ENCODE results near the gene DCLRE1A. TPM values are rescaled to one million over a fixed set of nuclear protein-coding genes. Genes with fewer than 3 reads are reported as not detected.
"Not testable (repeated sequence)": the region's sequence is repeated elsewhere in the genome, so short reads cannot be mapped to it uniquely, and the experiment has no call there.

DCLRE1A gene
- total RNA-seq, 3 donors from 2014 or later: 4.0 to 7.5 (median 4.3) TPM

GRCh38 chr10:113846036-113846435 lies 7.8 kb downstream of the DCLRE1A start:
- H3K4me3 ChIP-seq: no peak overlapping the region
- H3K9me3 ChIP-seq: no peaks in the 10 kb centered on the region
- TF ChIP-seq POLR2A (IDR thresholded peaks at IDR 0.05) (no peak), POLR2AphosphoS5 (IDR thresholded peaks at IDR 0.05) (no peak), CTCF (IDR thresholded peaks at IDR 0.05) (no peak)
- no peaks in the 10 kb centered on the region for H3K27me3 ChIP-seq
- H3K36me3 ChIP-seq: no peaks in the 10 kb centered on the region
- DNase-seq (ENCODE audit: low spot score in 2 of 2): no peak
- intact Hi-C loops (cut with DNase I; ENCODE audit: low total_unique reads): no loop called here
- H3K4me1 ChIP-seq: no peaks in the 10 kb centered on the region
- H3K27ac ChIP-seq: no peak overlapping the region

GRCh38 chr10:113843972-113844485 lies 9.9 kb downstream of the DCLRE1A start:
- Histone ChIP-seq H3K4me1 (no peaks in the 10 kb centered on the region), H3K27ac (no peak overlapping the region), H3K36me3 (no peaks in the 10 kb centered on the region), H3K4me3 (no peak overlapping the region), H3K9me3 (no peaks in the 10 kb centered on the region), H3K27me3 (no peaks in the 10 kb centered on the region)
- intact Hi-C loops (cut with DNase I; ENCODE audit: low total_unique reads): no loop called here
- TF ChIP-seq CTCF (IDR thresholded peaks at IDR 0.05) (no peak), POLR2AphosphoS5 (IDR thresholded peaks at IDR 0.05) (no peak), POLR2A (IDR thresholded peaks at IDR 0.05) (no peak)
- DNase-seq (ENCODE audit: low spot score in 2 of 2): no peak

GRCh38 chr10:113842171-113842570 lies 11.7 kb downstream of the DCLRE1A start:
- no peaks in the 10 kb centered on the region for H3K36me3 ChIP-seq
- no peak for TF ChIP-seq CTCF (IDR thresholded peaks at IDR 0.05)
- no peak for TF ChIP-seq POLR2AphosphoS5 (IDR thresholded peaks at IDR 0.05)
- TF ChIP-seq POLR2A (IDR thresholded peaks at IDR 0.05): no peak

GRCh38 chr10:113828567-113828966 lies 25.3 kb downstream of the DCLRE1A start:
- intact Hi-C loops (cut with DNase I; ENCODE audit: low total_unique reads); H3K27me3 ChIP-seq; H3K36me3 ChIP-seq; DNase-seq (ENCODE audit: low spot score in 2 of 2); H3K9me3 ChIP-seq; H3K27ac ChIP-seq; H3K4me1 ChIP-seq; H3K4me3 ChIP-seq: not testable (repeated sequence)

More at GRCh38 chr10:113842171-113842570, 11.7 kb downstream of the DCLRE1A start:
- no peak for DNase-seq (ENCODE audit: low spot score in 2 of 2)
- Histone ChIP-seq H3K9me3 (no peaks in the 10 kb centered on the region), H3K27me3 (no peaks in the 10 kb centered on the region), H3K4me1 (no peaks in the 10 kb centered on the region), H3K27ac (no peak overlapping the region), H3K4me3 (no peak overlapping the region)
- intact Hi-C loops (cut with DNase I; ENCODE audit: low total_unique reads): no loop called here

GRCh38 chr10:113825791-113826190 lies 28.1 kb downstream of the DCLRE1A start:
- no peaks in the 10 kb centered on the region for H3K9me3 ChIP-seq
- no peak overlapping the region for H3K4me3 ChIP-seq
- H3K27me3 ChIP-seq: no peaks in the 10 kb centered on the region
- no peaks in the 10 kb centered on the region for H3K36me3 ChIP-seq
- H3K27ac ChIP-seq: no peak overlapping the region
- H3K4me1 ChIP-seq: no peaks in the 10 kb centered on the region
- no peak for DNase-seq (ENCODE audit: low spot score in 2 of 2)
- no peak for TF ChIP-seq CTCF (IDR thresholded peaks at IDR 0.05)
- TF ChIP-seq POLR2AphosphoS5 (IDR thresholded peaks at IDR 0.05): no peak
- TF ChIP-seq POLR2A (IDR thresholded peaks at IDR 0.05): no peak
- intact Hi-C loops (cut with DNase I; ENCODE audit: low total_unique reads): no loop called here

GRCh38 chr10:113823389-113823788 lies 30.5 kb downstream of the DCLRE1A start:
- DNase-seq (ENCODE audit: low spot score in 2 of 2): no peak
- no peak overlapping the region for H3K27ac ChIP-seq
- intact Hi-C loops (cut with DNase I; ENCODE audit: low total_unique reads): no loop called here
- H3K4me1 ChIP-seq: no peaks in the 10 kb centered on the region
- no peaks in the 10 kb centered on the region for H3K27me3 ChIP-seq
- no peaks in the 10 kb centered on the region for H3K9me3 ChIP-seq
- no peaks in the 10 kb centered on the region for H3K36me3 ChIP-seq
- TF ChIP-seq POLR2A (IDR thresholded peaks at IDR 0.05): no peak
- TF ChIP-seq CTCF (IDR thresholded peaks at IDR 0.05): no peak
- no peak for TF ChIP-seq POLR2AphosphoS5 (IDR thresholded peaks at IDR 0.05)
- H3K4me3 ChIP-seq: no peak overlapping the region

Measured in breast epithelium (tissue), 4 donors.